Heart left ventricle (tissue), 13 donors: ENCODE measurements around the gene CC2D1A.

Source experiments
- CTCF ChIP-seq, 12 donors: fragments of 200-600 bp; sonication (generic) in 4 of 12; IDR thresholded peaks; one replicate each; pipeline versions ENCODE4 v1.5.0 to v1.8.0; 2018 to 2022; ENCODE audit warnings: antibody characterized with exemption in 12 of 12, mild to moderate bottlenecking in 5 of 12
- POLR2A ChIP-seq, 2 donors: fragments of 450-650 bp; IDR thresholded peaks; one replicate each; pipeline ENCODE4 v1.6.1; 2017; ENCODE audit warnings: antibody characterized with exemption in 2 of 2, mild to moderate bottlenecking in 2 of 2, moderate library complexity in 2 of 2
- donor health status: ischemic (EF 13 %, LVEDD 7.1; RV severe dilation, severe dysfunction).
- donor health status: DM: no; HTN: yes; CAD: no.
- donor health status: DM: no; HTN: no; CAD: no.
- donor health status: ischemic (EF 25% LVEDD 6.9; RV normal size, moderate dysfunction).
- donor health status: ischemic (EF 25% LVEDD 5.7; RV mildly dilated, moderate dysfunction).
- donor health status: ischemic (EF 35%, LVEDD 5.7; RV mildly dilated, moderate dysfunction).
- donor health status: nonischemic (EF 11% LVEDD 7.7; RV severe dilation, severe dysfunction).
- donor health status: DM: yes; HTN: yes; CAD: no.
- donor health status: PGD.
- donor health status: ischemic (EF 29% LVEDD 5.4; RV normal size, mild dysfunction).
- donor health status: nonischemic (EF 23%, LVEDD 6.1; RV moderate dilation, normal function).

DNA sequence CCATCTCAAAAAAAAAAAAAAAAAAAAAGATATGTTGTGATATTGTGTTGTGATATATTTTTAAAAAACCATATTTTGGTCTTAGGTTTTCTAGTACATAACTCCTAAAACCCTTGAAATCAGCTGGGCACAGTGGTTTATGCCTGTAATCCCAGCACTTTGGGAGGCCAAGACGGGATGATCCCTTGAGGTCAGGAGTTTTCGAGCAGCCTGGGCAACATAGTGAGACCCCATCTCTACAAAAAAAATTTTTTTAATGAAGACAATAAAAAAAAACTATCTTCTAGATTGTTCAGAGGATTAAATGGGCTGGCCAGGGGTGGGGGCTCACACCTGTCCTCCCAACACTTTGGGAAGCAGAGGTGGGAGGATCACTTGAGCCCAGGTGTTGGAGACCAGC is 45.0 kb downstream of the CC2D1A start:
- TF ChIP-seq POLR2A (IDR thresholded peaks at IDR 0.05) (no peak), CTCF (IDR thresholded peaks at IDR 0.05) (no peak)
